Panc1 (cell line): ENCODE data around the gene RAD52.

Source experiments
- POLR2AphosphoS5 ChIP-seq: IDR thresholded peaks from 2 replicates; pipeline ENCODE4 v1.6.1; 2012; ENCODE audit warnings: mild to moderate bottlenecking, low read depth, low read length, moderate library complexity
- SIN3A ChIP-seq: IDR thresholded peaks from 2 replicates; pipeline ENCODE4 v1.6.1; 2012; ENCODE audit warnings: low read depth, mild to moderate bottlenecking, low read length, moderate library complexity, borderline replicate concordance; ENCODE audit not compliant: insufficient read depth
- TCF7L2 ChIP-seq: IDR thresholded peaks from 2 replicates; pipeline ENCODE4 v1.6.1; 2011; ENCODE audit warnings: mild to moderate bottlenecking, low read depth, low read length, inconsistent platforms
- TF ChIP-seq, protein P1 (sequence below): fragments of 450-650 bp; IDR thresholded peaks from 2 replicates; pipeline ENCODE4 v1.5.1; 2017; ENCODE audit warnings: mild to moderate bottlenecking
- TF ChIP-seq, protein P2 (sequence below), 2 experiments: IDR thresholded peaks; 2 replicates each; pipeline ENCODE4 v1.6.1; 2011 to 2012; ENCODE audit warnings: low read depth in 2 of 2, control low read depth in 1 of 2, low read length in 1 of 2, mild to moderate bottlenecking in 1 of 2, moderate library complexity in 1 of 2; ENCODE audit not compliant: insufficient read depth in 1 of 2

DNA sequence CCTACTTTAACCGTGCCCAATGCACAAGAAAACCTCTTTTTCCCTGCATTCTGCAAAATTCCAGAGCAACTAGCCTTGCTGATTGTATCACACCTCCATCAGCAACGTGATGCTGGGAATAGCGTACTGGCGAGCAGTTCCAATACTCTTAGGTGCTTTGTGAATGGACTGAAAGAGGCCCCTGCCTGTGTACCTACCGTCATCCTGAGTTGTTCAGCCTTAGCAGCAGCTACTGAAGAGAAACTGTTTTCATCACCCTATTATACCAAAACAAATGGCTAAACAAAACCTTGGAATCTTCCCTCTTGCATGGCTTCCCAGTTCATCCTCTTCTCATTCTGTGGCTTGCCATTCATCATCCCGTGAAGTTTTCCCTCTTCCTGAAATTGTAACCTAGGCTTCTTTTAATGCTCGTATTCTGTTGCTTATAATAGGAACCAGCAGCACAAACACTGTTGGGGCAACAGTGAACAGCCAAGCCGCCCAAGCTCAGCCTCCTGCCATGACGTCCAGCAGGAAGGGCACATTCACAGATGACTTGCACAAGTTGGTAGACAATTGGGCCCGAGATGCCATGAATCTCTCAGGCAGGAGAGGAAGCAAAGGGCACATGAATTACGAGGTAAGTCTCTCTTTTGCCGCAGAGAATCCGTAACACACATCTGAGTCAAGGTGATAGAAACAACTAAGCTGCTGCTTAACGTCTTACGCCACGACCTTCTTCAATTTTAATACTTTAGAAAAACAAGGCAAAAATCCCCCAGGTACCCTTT, 41.9 kb downstream of the RAD52 start:
- no peak for TF ChIP-seq POLR2AphosphoS5
- TF ChIP-seq, protein P1, sequence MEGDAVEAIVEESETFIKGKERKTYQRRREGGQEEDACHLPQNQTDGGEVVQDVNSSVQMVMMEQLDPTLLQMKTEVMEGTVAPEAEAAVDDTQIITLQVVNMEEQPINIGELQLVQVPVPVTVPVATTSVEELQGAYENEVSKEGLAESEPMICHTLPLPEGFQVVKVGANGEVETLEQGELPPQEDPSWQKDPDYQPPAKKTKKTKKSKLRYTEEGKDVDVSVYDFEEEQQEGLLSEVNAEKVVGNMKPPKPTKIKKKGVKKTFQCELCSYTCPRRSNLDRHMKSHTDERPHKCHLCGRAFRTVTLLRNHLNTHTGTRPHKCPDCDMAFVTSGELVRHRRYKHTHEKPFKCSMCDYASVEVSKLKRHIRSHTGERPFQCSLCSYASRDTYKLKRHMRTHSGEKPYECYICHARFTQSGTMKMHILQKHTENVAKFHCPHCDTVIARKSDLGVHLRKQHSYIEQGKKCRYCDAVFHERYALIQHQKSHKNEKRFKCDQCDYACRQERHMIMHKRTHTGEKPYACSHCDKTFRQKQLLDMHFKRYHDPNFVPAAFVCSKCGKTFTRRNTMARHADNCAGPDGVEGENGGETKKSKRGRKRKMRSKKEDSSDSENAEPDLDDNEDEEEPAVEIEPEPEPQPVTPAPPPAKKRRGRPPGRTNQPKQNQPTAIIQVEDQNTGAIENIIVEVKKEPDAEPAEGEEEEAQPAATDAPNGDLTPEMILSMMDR: no peak
- TF ChIP-seq, protein P2, sequence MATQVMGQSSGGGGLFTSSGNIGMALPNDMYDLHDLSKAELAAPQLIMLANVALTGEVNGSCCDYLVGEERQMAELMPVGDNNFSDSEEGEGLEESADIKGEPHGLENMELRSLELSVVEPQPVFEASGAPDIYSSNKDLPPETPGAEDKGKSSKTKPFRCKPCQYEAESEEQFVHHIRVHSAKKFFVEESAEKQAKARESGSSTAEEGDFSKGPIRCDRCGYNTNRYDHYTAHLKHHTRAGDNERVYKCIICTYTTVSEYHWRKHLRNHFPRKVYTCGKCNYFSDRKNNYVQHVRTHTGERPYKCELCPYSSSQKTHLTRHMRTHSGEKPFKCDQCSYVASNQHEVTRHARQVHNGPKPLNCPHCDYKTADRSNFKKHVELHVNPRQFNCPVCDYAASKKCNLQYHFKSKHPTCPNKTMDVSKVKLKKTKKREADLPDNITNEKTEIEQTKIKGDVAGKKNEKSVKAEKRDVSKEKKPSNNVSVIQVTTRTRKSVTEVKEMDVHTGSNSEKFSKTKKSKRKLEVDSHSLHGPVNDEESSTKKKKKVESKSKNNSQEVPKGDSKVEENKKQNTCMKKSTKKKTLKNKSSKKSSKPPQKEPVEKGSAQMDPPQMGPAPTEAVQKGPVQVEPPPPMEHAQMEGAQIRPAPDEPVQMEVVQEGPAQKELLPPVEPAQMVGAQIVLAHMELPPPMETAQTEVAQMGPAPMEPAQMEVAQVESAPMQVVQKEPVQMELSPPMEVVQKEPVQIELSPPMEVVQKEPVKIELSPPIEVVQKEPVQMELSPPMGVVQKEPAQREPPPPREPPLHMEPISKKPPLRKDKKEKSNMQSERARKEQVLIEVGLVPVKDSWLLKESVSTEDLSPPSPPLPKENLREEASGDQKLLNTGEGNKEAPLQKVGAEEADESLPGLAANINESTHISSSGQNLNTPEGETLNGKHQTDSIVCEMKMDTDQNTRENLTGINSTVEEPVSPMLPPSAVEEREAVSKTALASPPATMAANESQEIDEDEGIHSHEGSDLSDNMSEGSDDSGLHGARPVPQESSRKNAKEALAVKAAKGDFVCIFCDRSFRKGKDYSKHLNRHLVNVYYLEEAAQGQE (IDR thresholded peaks at IDR 0.05; ENCODE audit: insufficient read depth in 1 of 2, low read depth in 2 of 2, low read length in 1 of 2): no peak
- TF ChIP-seq TCF7L2: no peak
- TF ChIP-seq SIN3A: no peak
